Muscle of leg (tissue), 11 donors: ENCODE data around the gene FIP1L1. TPM values are rescaled to one million over a fixed set of nuclear protein-coding genes. Genes with fewer than 3 reads are reported as not detected.

ENCODE experiments used
- DNase-seq: peaks from one replicate; pipeline ENCODE4 v3.0.0; 2013
- H3K27ac ChIP-seq: one replicate; pipeline ENCODE4 v1.5.1; 2013; ENCODE audit warnings: mild to moderate bottlenecking, low read length, control low read depth
- H3K27me3 ChIP-seq: one replicate; pipeline ENCODE4 v1.6.1; 2013; ENCODE audit warnings: low read length; ENCODE audit not compliant: control insufficient read depth, insufficient read depth
- H3K36me3 ChIP-seq: one replicate; pipeline ENCODE4 v1.6.1; 2013; ENCODE audit warnings: low read length; ENCODE audit not compliant: control insufficient read depth, insufficient read depth
- H3K4me1 ChIP-seq: one replicate; pipeline ENCODE4 v1.6.1; 2013; ENCODE audit warnings: low read length; ENCODE audit not compliant: control insufficient read depth, insufficient read depth
- H3K4me3 ChIP-seq: one replicate; pipeline ENCODE4 v1.5.1; 2013; ENCODE audit warnings: low read length, control low read depth
- H3K9me3 ChIP-seq: replicated peaks from 2 replicates; pipeline ENCODE4 v1.6.1; 2013; ENCODE audit warnings: low read depth, low read length; ENCODE audit not compliant: control insufficient read depth
- WGBS: methylation state at CpG from one replicate; pipeline ENCODE4 v1.1.5; 2013; ENCODE audit warnings: missing lambda C conversion rate; ENCODE audit not compliant: insufficient coverage; 5-methylcytosine and 5-hydroxymethylcytosine counted together
- polyA plus RNA-seq, 8 donors: library from polyadenylated mRNA; unstranded; fragments of 120-200 nt; gene quantifications; one replicate each; pipeline versions ENCODE4 v1.2.1 to v1.2.3, GENCODE V29; 2013; ENCODE audit warnings: inconsistent platforms in 1 of 8, low replicate concordance in 1 of 8; ENCODE audit not compliant: insufficient read length in 8 of 8, insufficient read depth in 1 of 8
- total RNA-seq: library from RNA; stranded (reverse); fragments of 120-200 nt; gene quantifications from one replicate; pipeline ENCODE4 v1.2.4, GENCODE V29; 2013

FIP1L1 gene
- total and polyA plus RNA-seq, 9 donors = 42.2 to 53.5 (median 46.4) TPM

- no peak overlapping the region for H3K4me3 ChIP-seq
- H3K27ac ChIP-seq = no peak overlapping the region
- no peaks in the 10 kb centered on the region for H3K9me3 ChIP-seq
- WGBS = no CpG with 5 or more reads among the region's 4 CpGs
- peaks cover 19% of the 10 kb centered on the region for H3K36me3 ChIP-seq
- H3K4me1 ChIP-seq = no peaks in the 10 kb centered on the region
- no peak for DNase-seq
- no peaks in the 10 kb centered on the region for H3K27me3 ChIP-seq
These were observed 55.3 kb downstream of the FIP1L1 start for GRCh38 chr4:53432528-53433424.

DNA sequence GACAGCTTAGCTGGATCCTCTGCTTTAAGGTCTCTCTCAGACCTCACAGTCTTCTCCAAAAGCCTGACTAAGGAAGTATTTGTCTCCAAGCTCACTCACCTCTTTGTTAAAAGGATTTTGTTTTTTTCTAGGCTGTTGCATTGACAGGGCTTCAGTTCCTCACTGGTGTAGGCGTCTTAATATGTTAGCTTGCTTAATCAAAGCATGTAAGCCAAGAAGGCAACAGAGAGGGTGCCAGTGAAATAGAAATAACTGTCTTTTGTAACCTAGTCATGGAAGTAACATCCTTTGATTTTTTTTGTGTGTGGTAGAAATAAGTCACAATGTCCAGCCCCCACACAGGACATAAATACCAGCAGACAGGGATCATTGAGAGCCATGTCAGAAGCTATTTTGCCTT lies 58.8 kb downstream of the FIP1L1 start:
- H3K9me3 ChIP-seq = no peaks in the 10 kb centered on the region
- no peak for DNase-seq
- no peaks in the 10 kb centered on the region for H3K4me1 ChIP-seq
- H3K27me3 ChIP-seq = no peaks in the 10 kb centered on the region
- no peak overlapping the region for H3K27ac ChIP-seq
- WGBS = 100% methylated on average over 1 of the region's 1 CpG
- H3K36me3 ChIP-seq = peaks cover 6% of the 10 kb centered on the region
- H3K4me3 ChIP-seq = no peak overlapping the region

- Histone ChIP-seq H3K9me3 (no peaks in the 10 kb centered on the region), H3K4me1 (no peaks in the 10 kb centered on the region), H3K36me3 (peaks cover 13% of the 10 kb centered on the region), H3K27me3 (no peaks in the 10 kb centered on the region), H3K4me3 (no peak overlapping the region), H3K27ac (no peak overlapping the region)
- no CpG with 5 or more reads among the region's 1 CpG for WGBS
- no peak for DNase-seq
These were observed 64.1 kb downstream of the FIP1L1 start for GRCh38 chr4:53441564-53441963.

- Histone ChIP-seq H3K4me3 (no peak overlapping the region), H3K36me3 (peaks cover 12% of the 10 kb centered on the region), H3K4me1 (no peaks in the 10 kb centered on the region), H3K27me3 (no peaks in the 10 kb centered on the region), H3K27ac (no peak overlapping the region), H3K9me3 (no peaks in the 10 kb centered on the region)
- no peak for DNase-seq
- 80% methylated on average over 1 of the region's 2 CpGs for WGBS
These were observed 67.5 kb downstream of the FIP1L1 start for GRCh38 chr4:53444954-53445353.

- no CpG with 5 or more reads among the region's 3 CpGs for WGBS
- DNase-seq = no peak
- Histone ChIP-seq H3K9me3 (no peaks in the 10 kb centered on the region), H3K4me3 (no peak overlapping the region), H3K27me3 (no peaks in the 10 kb centered on the region), H3K36me3 (peaks cover 23% of the 10 kb centered on the region), H3K4me1 (no peaks in the 10 kb centered on the region), H3K27ac (no peak overlapping the region)
These were observed 73.3 kb downstream of the FIP1L1 start for GRCh38 chr4:53450773-53451172.

- H3K9me3 ChIP-seq = no peaks in the 10 kb centered on the region
- DNase-seq = no peak
- no peak overlapping the region for H3K4me3 ChIP-seq
- WGBS = 100% methylated on average over 2 of the region's 2 CpGs
- H3K27ac ChIP-seq = no peak overlapping the region
- peaks cover 24% of the 10 kb centered on the region for H3K36me3 ChIP-seq
- no peaks in the 10 kb centered on the region for H3K4me1 ChIP-seq
- H3K27me3 ChIP-seq = no peaks in the 10 kb centered on the region
These were observed 75.9 kb downstream of the FIP1L1 start for GRCh38 chr4:53453385-53453784.

- H3K27me3 ChIP-seq = no peaks in the 10 kb centered on the region
- no peak for DNase-seq
- H3K27ac ChIP-seq = no peak overlapping the region
- H3K9me3 ChIP-seq = no peaks in the 10 kb centered on the region
- no peaks in the 10 kb centered on the region for H3K4me1 ChIP-seq
- H3K4me3 ChIP-seq = no peak overlapping the region
- peaks cover 29% of the 10 kb centered on the region for H3K36me3 ChIP-seq
- 100% methylated on average over 1 of the region's 3 CpGs for WGBS
These were observed 78.3 kb downstream of the FIP1L1 start for GRCh38 chr4:53455766-53456165.

DNA sequence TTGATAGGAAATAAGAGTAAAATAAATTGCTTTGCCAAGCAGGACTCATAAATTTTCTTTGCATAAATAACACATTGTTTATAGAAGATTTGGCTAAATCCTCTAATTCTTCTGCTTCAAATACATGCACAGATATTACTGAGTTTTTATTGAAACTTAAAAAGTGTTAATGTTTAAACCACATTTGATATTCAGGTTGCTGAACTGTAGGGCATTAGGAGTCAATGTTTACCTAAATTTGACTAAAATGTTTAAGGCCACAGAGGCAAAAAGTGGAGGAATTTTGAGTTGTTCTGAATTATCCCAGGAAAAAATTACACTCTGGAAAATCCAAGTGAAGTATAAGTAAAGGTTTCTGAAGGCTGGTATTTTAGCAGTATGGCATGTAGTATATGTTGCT lies 78.7 kb downstream of the FIP1L1 start:
- Histone ChIP-seq H3K27ac (no peak overlapping the region), H3K4me1 (no peaks in the 10 kb centered on the region), H3K36me3 (peaks cover 29% of the 10 kb centered on the region)

GRCh38 chr4:53459548-53459947 lies 82.1 kb downstream of the FIP1L1 start:
- H3K36me3 ChIP-seq = peaks cover 20% of the 10 kb centered on the region
- H3K27me3 ChIP-seq = no peaks in the 10 kb centered on the region
- H3K9me3 ChIP-seq = no peaks in the 10 kb centered on the region
- no peak overlapping the region for H3K4me3 ChIP-seq
- no peaks in the 10 kb centered on the region for H3K4me1 ChIP-seq
- no peak for DNase-seq
- no peak overlapping the region for H3K27ac ChIP-seq

More for the DNA sequence above, 78.7 kb downstream of the FIP1L1 start:
- no peak overlapping the region for H3K4me3 ChIP-seq
- H3K27me3 ChIP-seq = no peaks in the 10 kb centered on the region
- H3K9me3 ChIP-seq = no peaks in the 10 kb centered on the region
- no peak for DNase-seq

- WGBS = no CpG with 5 or more reads among the region's 2 CpGs
- no peak overlapping the region for H3K27ac ChIP-seq
- H3K4me3 ChIP-seq = no peak overlapping the region
- H3K36me3 ChIP-seq = peaks cover 8% of the 10 kb centered on the region
- no peaks in the 10 kb centered on the region for H3K4me1 ChIP-seq
- DNase-seq = no peak
- H3K27me3 ChIP-seq = no peaks in the 10 kb centered on the region
- H3K9me3 ChIP-seq = no peaks in the 10 kb centered on the region
These were observed 83.8 kb downstream of the FIP1L1 start for GRCh38 chr4:53461244-53461643.
